ENCODE results near the gene DOCK8. TPM values are rescaled to one million over a fixed set of nuclear protein-coding genes. Genes with fewer than 3 reads are reported as not detected.
A peak's percentile ranks its signal among the peaks of the same experiment; 100 is the strongest.
"Not testable (repeated sequence)": the region's sequence is repeated elsewhere in the genome, so short reads cannot be mapped to it uniquely, and the experiment has no call there.

The DOCK8 gene
- total RNA-seq, 1 donor from 2014 or later = 4.4 TPM

DNA sequence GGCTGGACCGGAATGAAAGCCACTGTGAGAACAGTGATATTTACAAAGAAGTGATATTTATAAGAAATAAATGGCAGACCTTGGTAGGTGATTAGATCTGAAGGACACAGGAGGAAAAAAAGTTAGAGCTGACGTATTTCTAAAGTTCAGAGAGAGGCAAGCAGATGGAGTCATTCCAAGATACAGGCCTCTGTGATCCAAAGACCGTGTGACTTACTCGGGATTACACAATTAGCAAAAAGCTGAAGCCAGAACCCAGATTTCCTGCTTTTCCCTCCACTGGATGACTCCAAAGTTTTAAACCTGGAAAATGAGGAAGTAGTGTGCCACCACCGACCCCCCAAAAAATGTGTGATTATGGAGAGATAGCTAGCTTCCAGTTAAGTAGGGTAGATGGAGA, 3.1 kb upstream of the DOCK8 start:
- Histone ChIP-seq H3K27me3 (ENCODE audit: insufficient read depth, low read length) (peaks cover 25% of the 10 kb centered on the region), H3K9me3 (ENCODE audit: insufficient read depth, low read depth, low read length) (no peaks in the 10 kb centered on the region), H3K4me2 (ENCODE audit: low read length) (no peak overlapping the region), H4K20me1 (ENCODE audit: insufficient read depth, low read length) (no peaks in the 10 kb centered on the region), H2AFZ (ENCODE audit: low read depth, low read length) (no peak overlapping the region), H3K27ac (ENCODE audit: low read depth, low read length) (no peak overlapping the region), H3K4me1 (ENCODE audit: insufficient read depth, low read length) (no peaks in the 10 kb centered on the region), H3K79me2 (ENCODE audit: insufficient read depth, low read length) (no peaks in the 10 kb centered on the region), H3K4me3 (ENCODE audit: insufficient read depth, low read depth, low read length) (no peak overlapping the region), H3K9ac (ENCODE audit: low read length) (no peak overlapping the region), H3K36me3 (ENCODE audit: insufficient read depth, low read length) (no peaks in the 10 kb centered on the region)
- Mint-ChIP-seq H3K36me3 (ENCODE audit: low read depth, unreplicated experiment) (no peaks in the 10 kb centered on the region), H3K27ac (ENCODE audit: unreplicated experiment) (no peak overlapping the region), H3K4me1 (ENCODE audit: low read depth, unreplicated experiment) (no peaks in the 10 kb centered on the region), H3K27me3 (ENCODE audit: low read depth, unreplicated experiment) (peaks cover 4% of the 10 kb centered on the region), H3K9me3 (ENCODE audit: unreplicated experiment) (no peaks in the 10 kb centered on the region), H3K4me3 (ENCODE audit: unreplicated experiment) (no peak overlapping the region)
- TF ChIP-seq EZH2 (IDR thresholded peaks at IDR 0.05; ENCODE audit: insufficient read depth, low read length) = no peak
- TF ChIP-seq, protein P1, sequence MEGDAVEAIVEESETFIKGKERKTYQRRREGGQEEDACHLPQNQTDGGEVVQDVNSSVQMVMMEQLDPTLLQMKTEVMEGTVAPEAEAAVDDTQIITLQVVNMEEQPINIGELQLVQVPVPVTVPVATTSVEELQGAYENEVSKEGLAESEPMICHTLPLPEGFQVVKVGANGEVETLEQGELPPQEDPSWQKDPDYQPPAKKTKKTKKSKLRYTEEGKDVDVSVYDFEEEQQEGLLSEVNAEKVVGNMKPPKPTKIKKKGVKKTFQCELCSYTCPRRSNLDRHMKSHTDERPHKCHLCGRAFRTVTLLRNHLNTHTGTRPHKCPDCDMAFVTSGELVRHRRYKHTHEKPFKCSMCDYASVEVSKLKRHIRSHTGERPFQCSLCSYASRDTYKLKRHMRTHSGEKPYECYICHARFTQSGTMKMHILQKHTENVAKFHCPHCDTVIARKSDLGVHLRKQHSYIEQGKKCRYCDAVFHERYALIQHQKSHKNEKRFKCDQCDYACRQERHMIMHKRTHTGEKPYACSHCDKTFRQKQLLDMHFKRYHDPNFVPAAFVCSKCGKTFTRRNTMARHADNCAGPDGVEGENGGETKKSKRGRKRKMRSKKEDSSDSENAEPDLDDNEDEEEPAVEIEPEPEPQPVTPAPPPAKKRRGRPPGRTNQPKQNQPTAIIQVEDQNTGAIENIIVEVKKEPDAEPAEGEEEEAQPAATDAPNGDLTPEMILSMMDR (IDR thresholded peaks at IDR 0.05; ENCODE audit: insufficient read depth, low read depth, low read length) = no peak
- FAIRE-seq (no peak), DNase-seq (ENCODE audit: low read depth) (no peak)

DNA sequence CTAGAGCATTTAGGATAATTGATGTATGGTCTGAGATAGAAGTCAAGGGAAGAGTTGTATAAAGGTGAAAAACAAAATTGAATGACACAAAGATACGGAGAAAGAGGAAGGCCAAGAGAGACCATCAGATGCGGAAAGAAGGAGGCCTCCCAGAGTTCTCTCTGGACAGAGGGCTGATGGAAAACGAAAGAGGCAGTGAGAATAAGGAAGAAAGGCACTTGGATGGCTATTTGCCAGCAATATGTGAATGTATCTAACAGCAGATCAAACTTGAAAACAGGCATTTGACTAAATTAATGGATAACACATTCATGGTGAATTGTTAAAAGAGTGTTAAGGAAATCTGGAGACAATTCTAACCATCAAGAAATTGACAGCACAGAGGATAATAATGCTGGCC, 2.4 kb upstream of the DOCK8 start:
- Histone ChIP-seq H2AFZ (ENCODE audit: low read depth, low read length) (no peak overlapping the region), H3K4me3 (ENCODE audit: insufficient read depth, low read depth, low read length) (no peak overlapping the region), H3K79me2 (ENCODE audit: insufficient read depth, low read length) (no peaks in the 10 kb centered on the region), H3K27ac (ENCODE audit: low read depth, low read length) (no peak overlapping the region), H3K27me3 (ENCODE audit: insufficient read depth, low read length) (peaks cover 25% of the 10 kb centered on the region), H3K4me1 (ENCODE audit: insufficient read depth, low read length) (no peaks in the 10 kb centered on the region), H3K9ac (ENCODE audit: low read length) (no peak overlapping the region), H4K20me1 (ENCODE audit: insufficient read depth, low read length) (no peaks in the 10 kb centered on the region), H3K9me3 (ENCODE audit: insufficient read depth, low read depth, low read length) (no peaks in the 10 kb centered on the region), H3K4me2 (ENCODE audit: low read length) (no peak overlapping the region), H3K36me3 (ENCODE audit: insufficient read depth, low read length) (no peaks in the 10 kb centered on the region)
- H3K4me1 Mint-ChIP-seq (ENCODE audit: low read depth, unreplicated experiment) = no peaks in the 10 kb centered on the region
- no peak overlapping the region for H3K4me3 Mint-ChIP-seq (ENCODE audit: unreplicated experiment)
- H3K27me3 Mint-ChIP-seq (ENCODE audit: low read depth, unreplicated experiment) = peaks cover 10% of the 10 kb centered on the region
- TF ChIP-seq, protein P1 (IDR thresholded peaks at IDR 0.05; ENCODE audit: insufficient read depth, low read depth, low read length) = no peak
- TF ChIP-seq EZH2 (IDR thresholded peaks at IDR 0.05; ENCODE audit: insufficient read depth, low read length) = no peak
- no peak for DNase-seq (ENCODE audit: low read depth)
- no peak overlapping the region for H3K27ac Mint-ChIP-seq (ENCODE audit: unreplicated experiment)
- no peak for FAIRE-seq
- no peaks in the 10 kb centered on the region for H3K36me3 Mint-ChIP-seq (ENCODE audit: low read depth, unreplicated experiment)
- no peaks in the 10 kb centered on the region for H3K9me3 Mint-ChIP-seq (ENCODE audit: unreplicated experiment)

DNA sequence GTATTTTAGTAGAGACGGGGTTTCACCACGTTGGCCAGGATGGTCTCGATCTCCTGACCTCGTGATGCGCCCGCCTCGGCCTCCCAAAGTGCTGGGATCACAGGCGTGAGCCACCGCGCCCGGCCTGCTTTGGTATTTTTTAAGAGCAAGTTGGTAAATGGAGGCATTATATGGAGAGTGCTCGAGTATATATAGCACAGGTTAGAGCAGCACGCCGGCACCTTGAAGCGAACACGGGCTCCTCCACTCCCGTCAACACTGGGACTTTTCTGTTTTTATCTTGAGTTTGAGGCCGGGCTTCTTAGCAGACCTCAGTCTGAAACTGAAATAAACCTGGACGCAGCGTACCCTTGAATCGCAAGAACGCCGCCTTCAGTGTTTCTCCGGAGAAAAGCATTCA, 764 bp upstream of the DOCK8 start:
- not testable (repeated sequence) for H3K4me3 ChIP-seq (ENCODE audit: insufficient read depth, low read depth, low read length); H2AFZ ChIP-seq (ENCODE audit: low read depth, low read length); H3K4me1 Mint-ChIP-seq (ENCODE audit: low read depth, unreplicated experiment); H3K9me3 ChIP-seq (ENCODE audit: insufficient read depth, low read depth, low read length); DNase-seq (ENCODE audit: low read depth); FAIRE-seq; H3K36me3 Mint-ChIP-seq (ENCODE audit: low read depth, unreplicated experiment); H3K79me2 ChIP-seq (ENCODE audit: insufficient read depth, low read length); H4K20me1 ChIP-seq (ENCODE audit: insufficient read depth, low read length); H3K9me3 Mint-ChIP-seq (ENCODE audit: unreplicated experiment); H3K9ac ChIP-seq (ENCODE audit: low read length); H3K4me1 ChIP-seq (ENCODE audit: insufficient read depth, low read length); H3K27ac ChIP-seq (ENCODE audit: low read depth, low read length); H3K36me3 ChIP-seq (ENCODE audit: insufficient read depth, low read length)
- H3K4me3 Mint-ChIP-seq (ENCODE audit: unreplicated experiment) = peak overlapping the region; percentile 82
- peaks cover 25% of the 10 kb centered on the region for H3K27me3 ChIP-seq (ENCODE audit: insufficient read depth, low read length)
- H3K4me2 ChIP-seq (ENCODE audit: low read length) = peak overlapping the region; percentile 82
- H3K27me3 Mint-ChIP-seq (ENCODE audit: low read depth, unreplicated experiment) = peaks cover 12% of the 10 kb centered on the region
- H3K27ac Mint-ChIP-seq (ENCODE audit: unreplicated experiment) = peak overlapping the region; percentile 35
